Endothelial cell (in vitro differentiated cells): ENCODE measurements around the gene TCHHL1. TPM values are rescaled to one million over a fixed set of nuclear protein-coding genes. Genes with fewer than 3 reads are reported as not detected.

ENCODE experiments used
- DNase-seq: peaks from one replicate; pipeline ENCODE4 v3.0.0; 2021; ENCODE audit warnings: low spot score
- H3K27ac Mint-ChIP-seq: one replicate; pipeline ENCODE4 v1.8.0; 2021; ENCODE audit warnings: mixed read lengths, inconsistent platforms; ENCODE audit not compliant: unreplicated experiment
- H3K27me3 Mint-ChIP-seq: one replicate; pipeline ENCODE4 v1.8.0; 2021; ENCODE audit warnings: mild to moderate bottlenecking, moderate library complexity, mixed read lengths, inconsistent platforms; ENCODE audit not compliant: unreplicated experiment
- H3K36me3 Mint-ChIP-seq: one replicate; pipeline ENCODE4 v1.8.0; 2021; ENCODE audit warnings: mild to moderate bottlenecking, low read depth, mixed read lengths, inconsistent platforms; ENCODE audit not compliant: unreplicated experiment
- H3K4me1 Mint-ChIP-seq: one replicate; pipeline ENCODE4 v1.8.0; 2021; ENCODE audit warnings: mild to moderate bottlenecking, mixed read lengths, inconsistent platforms; ENCODE audit not compliant: unreplicated experiment
- H3K4me3 Mint-ChIP-seq: one replicate; pipeline ENCODE4 v1.8.0; 2021; ENCODE audit warnings: mild to moderate bottlenecking, mixed read lengths, inconsistent platforms; ENCODE audit not compliant: unreplicated experiment
- H3K9me3 Mint-ChIP-seq: one replicate; pipeline ENCODE4 v1.8.0; 2021; ENCODE audit warnings: mixed read lengths, inconsistent platforms; ENCODE audit not compliant: unreplicated experiment
- long read RNA-seq: library from polyadenylated mRNA; unstranded; transcript quantifications from one replicate; pipeline ENCODE4 v2.0.0, GENCODE V29; 2020; ENCODE audit not compliant: unreplicated experiment
- total RNA-seq: library from RNA; stranded (reverse); fragmentation: NEBNext Ultra II Directional; extraction: Animal tissue kit (Norgen Biotek cat#: 25700); gene quantifications from one replicate; pipeline ENCODE4 v1.2.1, GENCODE V29; 2021; ENCODE audit not compliant: unreplicated experiment
- TF ChIP-seq, protein P1 (sequence below): fragments of 200-600 bp; sonication (generic); IDR thresholded peaks from one replicate; pipeline ENCODE4 v1.5.0; 2021; ENCODE audit warnings: antibody characterized with exemption; ENCODE audit not compliant: unreplicated experiment

Gene TCHHL1
- total RNA-seq = not detected
- long read RNA-seq = 0 reads

DNA sequence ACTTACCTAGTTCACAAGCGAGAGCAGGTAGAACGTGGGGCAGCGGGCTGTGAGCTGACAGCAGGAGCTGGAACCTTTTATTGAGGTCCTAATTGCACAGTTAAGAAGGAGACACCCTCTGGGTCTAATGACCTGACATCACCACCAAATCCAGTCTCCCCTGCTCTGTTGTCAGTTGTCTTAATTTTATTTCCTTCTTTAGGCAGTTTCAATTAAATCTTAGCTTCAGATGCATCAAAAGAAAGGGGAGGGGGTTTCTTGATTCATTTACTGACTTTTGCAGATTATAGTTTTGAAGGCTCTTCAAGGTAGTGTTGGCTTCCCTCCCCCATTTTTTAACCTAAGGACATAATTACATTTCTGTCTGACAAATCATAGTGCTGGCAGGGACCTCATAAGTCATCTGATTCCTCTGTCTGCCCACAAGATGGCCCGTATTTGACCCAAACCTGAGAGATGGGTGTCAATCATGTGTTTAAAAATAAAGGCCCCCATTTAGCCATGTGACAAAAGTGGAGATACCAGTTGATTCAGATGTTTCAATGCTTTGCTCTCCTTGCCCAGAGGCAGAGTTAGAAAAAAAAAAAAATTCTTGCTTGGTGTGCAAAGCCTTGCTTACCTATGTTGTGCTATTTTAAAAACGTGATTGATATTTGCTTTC lies at the start of gene TCHHL1:
Gene TCHHL1, minus strand, starts transcription at position 51 of the 661 bp plus-strand sequence. CDS start 921 bp downstream, outside the sequence.
- DNase-seq = no peak
- Mint-ChIP-seq H3K36me3 (no peaks in the 10 kb centered on the region), H3K9me3 (no peaks in the 10 kb centered on the region), H3K4me3 (no peak within 1 kb of the TSS), H3K27ac (no peak within 1 kb of the TSS), H3K27me3 (no peaks in the 10 kb centered on the region), H3K4me1 (no peaks in the 10 kb centered on the region)
- TF ChIP-seq, protein P1, sequence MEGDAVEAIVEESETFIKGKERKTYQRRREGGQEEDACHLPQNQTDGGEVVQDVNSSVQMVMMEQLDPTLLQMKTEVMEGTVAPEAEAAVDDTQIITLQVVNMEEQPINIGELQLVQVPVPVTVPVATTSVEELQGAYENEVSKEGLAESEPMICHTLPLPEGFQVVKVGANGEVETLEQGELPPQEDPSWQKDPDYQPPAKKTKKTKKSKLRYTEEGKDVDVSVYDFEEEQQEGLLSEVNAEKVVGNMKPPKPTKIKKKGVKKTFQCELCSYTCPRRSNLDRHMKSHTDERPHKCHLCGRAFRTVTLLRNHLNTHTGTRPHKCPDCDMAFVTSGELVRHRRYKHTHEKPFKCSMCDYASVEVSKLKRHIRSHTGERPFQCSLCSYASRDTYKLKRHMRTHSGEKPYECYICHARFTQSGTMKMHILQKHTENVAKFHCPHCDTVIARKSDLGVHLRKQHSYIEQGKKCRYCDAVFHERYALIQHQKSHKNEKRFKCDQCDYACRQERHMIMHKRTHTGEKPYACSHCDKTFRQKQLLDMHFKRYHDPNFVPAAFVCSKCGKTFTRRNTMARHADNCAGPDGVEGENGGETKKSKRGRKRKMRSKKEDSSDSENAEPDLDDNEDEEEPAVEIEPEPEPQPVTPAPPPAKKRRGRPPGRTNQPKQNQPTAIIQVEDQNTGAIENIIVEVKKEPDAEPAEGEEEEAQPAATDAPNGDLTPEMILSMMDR = no peak

DNA sequence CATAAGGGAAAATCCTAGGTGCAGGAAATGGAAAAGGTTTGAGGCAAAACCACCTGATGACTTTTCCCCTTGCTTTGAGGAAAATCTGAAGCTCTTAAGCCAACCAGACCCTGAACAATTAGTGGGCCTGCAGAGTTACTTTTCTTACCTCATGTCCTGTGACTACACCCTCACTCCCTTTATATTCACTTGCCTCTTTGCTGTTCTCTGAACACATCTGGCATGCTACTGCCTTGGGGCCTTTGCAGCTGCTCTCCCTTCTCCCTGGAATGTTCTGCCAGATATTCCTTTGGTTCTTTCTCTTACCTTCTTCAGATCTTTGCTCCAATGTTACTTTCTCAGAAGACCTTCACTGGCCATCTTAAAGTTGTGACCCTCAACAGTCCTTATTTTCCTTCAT lies 48.4 kb upstream of the TCHHL1 start:
- no peaks in the 10 kb centered on the region for H3K36me3 Mint-ChIP-seq
- H3K9me3 Mint-ChIP-seq = no peaks in the 10 kb centered on the region
- no peak overlapping the region for H3K27ac Mint-ChIP-seq
- no peak for DNase-seq
- H3K4me1 Mint-ChIP-seq = peaks cover 3% of the 10 kb centered on the region
- TF ChIP-seq, protein P1 = no peak
- H3K4me3 Mint-ChIP-seq = no peak overlapping the region
- H3K27me3 Mint-ChIP-seq = no peaks in the 10 kb centered on the region

DNA sequence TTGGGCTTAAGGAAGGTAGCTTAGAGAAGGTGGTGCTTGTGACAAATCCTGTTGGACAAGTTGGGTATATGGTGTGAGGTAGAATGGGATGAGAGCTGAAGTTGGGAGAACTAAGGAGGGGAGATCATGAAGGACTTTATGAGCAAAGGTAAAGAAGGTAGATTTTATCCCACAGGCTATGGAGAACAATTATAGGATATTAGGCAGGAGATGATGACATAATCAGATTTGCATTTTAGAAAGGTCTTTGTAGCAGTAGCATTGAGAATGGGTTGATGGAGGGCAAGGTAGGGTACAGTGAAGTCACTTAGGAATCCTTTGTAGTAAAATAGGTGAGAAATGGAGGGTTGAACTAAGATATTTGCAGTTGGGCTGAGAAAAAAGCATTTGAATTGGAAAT lies 41.3 kb upstream of the TCHHL1 start:
- Mint-ChIP-seq H3K27ac (no peak overlapping the region), H3K36me3 (no peaks in the 10 kb centered on the region), H3K27me3 (peaks cover 1% of the 10 kb centered on the region), H3K9me3 (no peaks in the 10 kb centered on the region), H3K4me3 (no peak overlapping the region), H3K4me1 (no peaks in the 10 kb centered on the region)
- TF ChIP-seq, protein P1 = no peak
- DNase-seq = no peak

DNA sequence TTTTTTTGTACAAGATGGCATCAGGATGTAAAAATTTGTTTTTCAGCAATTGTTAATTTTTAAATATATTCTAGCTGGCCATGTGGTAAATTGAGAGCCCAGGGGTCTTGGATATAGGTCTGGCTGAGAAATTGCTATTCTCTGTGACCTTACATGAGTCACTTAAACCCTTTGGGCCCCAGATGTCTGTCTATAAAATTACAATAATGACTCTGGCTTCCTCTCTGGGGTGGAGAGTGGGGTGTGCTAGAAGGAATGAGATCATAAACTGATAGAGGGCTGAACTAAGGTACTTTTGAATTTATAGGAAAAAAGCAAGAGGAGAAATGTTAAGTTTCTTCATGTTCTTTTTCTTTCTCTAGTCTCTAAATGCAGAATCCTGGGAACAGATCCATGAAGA lies 38.8 kb upstream of the TCHHL1 start:
- peaks cover 1% of the 10 kb centered on the region for H3K27me3 Mint-ChIP-seq
- H3K4me1 Mint-ChIP-seq = no peaks in the 10 kb centered on the region
- H3K27ac Mint-ChIP-seq = no peak overlapping the region
- DNase-seq = no peak
- no peak overlapping the region for H3K4me3 Mint-ChIP-seq
- TF ChIP-seq, protein P1 = no peak
- H3K9me3 Mint-ChIP-seq = no peaks in the 10 kb centered on the region
- no peaks in the 10 kb centered on the region for H3K36me3 Mint-ChIP-seq

DNA sequence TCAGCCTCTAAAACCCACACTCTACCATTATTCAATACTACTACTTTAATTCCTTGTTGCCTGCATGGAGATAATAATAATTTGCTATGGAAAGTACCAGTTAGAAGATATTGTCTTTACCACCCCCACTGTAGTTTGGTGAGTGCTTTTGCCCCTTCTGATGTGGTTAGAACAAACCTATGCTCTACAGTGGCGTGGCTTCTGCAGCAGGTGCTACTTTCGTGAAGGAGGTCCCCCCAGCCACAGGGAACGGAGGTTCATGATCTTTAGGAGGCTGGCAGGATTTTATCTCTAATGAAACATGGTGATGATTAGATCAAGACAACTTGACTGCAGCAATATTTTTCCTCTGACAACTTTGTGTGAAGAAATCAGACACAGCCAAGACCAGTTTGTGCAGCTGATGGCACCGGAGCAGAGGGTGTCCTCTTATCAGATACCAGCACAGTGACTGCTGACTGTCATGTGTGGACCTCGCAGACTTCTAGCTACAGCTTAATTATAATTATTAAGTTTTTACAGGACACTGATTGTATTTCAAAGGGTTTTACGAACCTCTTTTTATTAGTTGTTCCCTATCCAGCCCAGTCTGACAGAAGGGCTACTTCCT lies 37.1 kb upstream of the TCHHL1 start:
- Mint-ChIP-seq H3K4me3 (no peak overlapping the region), H3K27me3 (peaks cover 2% of the 10 kb centered on the region), H3K27ac (no peak overlapping the region), H3K36me3 (no peaks in the 10 kb centered on the region), H3K4me1 (no peaks in the 10 kb centered on the region), H3K9me3 (no peaks in the 10 kb centered on the region)
- TF ChIP-seq, protein P1 = no peak
- DNase-seq = no peak
